ENCODE measurements around the gene KCNN3. TPM values are rescaled to one million over a fixed set of nuclear protein-coding genes. Genes with fewer than 3 reads are reported as not detected.
A peak's percentile ranks its signal among the peaks of the same experiment; 100 is the strongest.

Gene KCNN3
- total RNA-seq, 1 experiment from 2014 or later = 0.07 TPM

- Mint-ChIP-seq H3K27ac (ENCODE audit: low read depth, unreplicated experiment) (no peak overlapping the region), H3K4me3 (ENCODE audit: unreplicated experiment) (no peak overlapping the region), H3K9me3 (ENCODE audit: unreplicated experiment) (no peaks in the 10 kb centered on the region), H3K27me3 (ENCODE audit: insufficient read depth, unreplicated experiment) (peaks cover 84% of the 10 kb centered on the region), H3K4me1 (ENCODE audit: insufficient read depth, unreplicated experiment) (no peaks in the 10 kb centered on the region), H3K36me3 (ENCODE audit: insufficient read depth, unreplicated experiment) (no peaks in the 10 kb centered on the region)
- ChIA-PET POLR2A (interaction anchor here (0.7 to 1.0 kb wide), 2 partner anchors 10 to 103 kb away, joined by 3 read pairs; no protein-coding TSS in a partner anchor), CTCF (interaction anchor here (0.5 to 0.6 kb wide), 2 partner anchors 14 to 878 kb away, joined by 3 read pairs; no protein-coding TSS in a partner anchor)
- no peak for TF ChIP-seq CTCF (IDR thresholded peaks at IDR 0.05; ENCODE audit: unreplicated experiment)
- intact Hi-C loops (cut with micrococcal nuclease) = no loop called here
- DNase-seq (ENCODE audit: unreplicated experiment) = no peak
- no TSS peak for BruUV-seq (replicated peaks)
Measured at GRCh38 chr1:154707901-154708463, 162.1 kb downstream of the KCNN3 start.

GRCh38 chr1:154706851-154707250, 163.2 kb downstream of the KCNN3 start:
- DNase-seq (ENCODE audit: unreplicated experiment) = no peak
- no peaks in the 10 kb centered on the region for H3K9me3 Mint-ChIP-seq (ENCODE audit: unreplicated experiment)
- peaks cover 81% of the 10 kb centered on the region for H3K27me3 Mint-ChIP-seq (ENCODE audit: insufficient read depth, unreplicated experiment)
- intact Hi-C loops (cut with micrococcal nuclease) = no loop called here
- no peak for TF ChIP-seq CTCF (IDR thresholded peaks at IDR 0.05; ENCODE audit: unreplicated experiment)
- no TSS peak for BruUV-seq (replicated peaks)
- ChIA-PET CTCF (interaction anchor here (0.6 kb wide), 2 partner anchors 147 to 338 kb away, joined by 3 read pairs; no protein-coding TSS in a partner anchor), POLR2A (no interaction called here)
- no peak overlapping the region for H3K4me3 Mint-ChIP-seq (ENCODE audit: unreplicated experiment)
- no peaks in the 10 kb centered on the region for H3K4me1 Mint-ChIP-seq (ENCODE audit: insufficient read depth, unreplicated experiment)
- no peak overlapping the region for H3K27ac Mint-ChIP-seq (ENCODE audit: low read depth, unreplicated experiment)
- no peaks in the 10 kb centered on the region for H3K36me3 Mint-ChIP-seq (ENCODE audit: insufficient read depth, unreplicated experiment)

GRCh38 chr1:154705544-154705943, 164.5 kb downstream of the KCNN3 start:
- ChIA-PET POLR2A (interaction anchor here (1.2 kb wide), 1 partner anchor 22 kb away, joined by 3 read pairs; no protein-coding TSS in a partner anchor), CTCF (interaction anchor here (0.5 kb wide), 1 partner anchor 60 kb away, joined by 6 read pairs; no protein-coding TSS in a partner anchor)
- Mint-ChIP-seq H3K27ac (ENCODE audit: low read depth, unreplicated experiment) (no peak overlapping the region), H3K4me3 (ENCODE audit: unreplicated experiment) (no peak overlapping the region), H3K9me3 (ENCODE audit: unreplicated experiment) (no peaks in the 10 kb centered on the region), H3K27me3 (ENCODE audit: insufficient read depth, unreplicated experiment) (peaks cover 87% of the 10 kb centered on the region), H3K36me3 (ENCODE audit: insufficient read depth, unreplicated experiment) (no peaks in the 10 kb centered on the region), H3K4me1 (ENCODE audit: insufficient read depth, unreplicated experiment) (no peaks in the 10 kb centered on the region)
- intact Hi-C loops (cut with micrococcal nuclease) = no loop called here
- no TSS peak for BruUV-seq (replicated peaks)
- DNase-seq (ENCODE audit: unreplicated experiment) = no peak
- TF ChIP-seq CTCF (IDR thresholded peaks at IDR 0.05; ENCODE audit: unreplicated experiment) = no peak

GRCh38 chr1:154703170-154703569, 166.9 kb downstream of the KCNN3 start:
- intact Hi-C loops (cut with micrococcal nuclease) = no loop called here
- CTCF ChIA-PET = no interaction called here
- Mint-ChIP-seq H3K27me3 (ENCODE audit: insufficient read depth, unreplicated experiment) (peaks cover 79% of the 10 kb centered on the region), H3K4me3 (ENCODE audit: unreplicated experiment) (no peak overlapping the region), H3K9me3 (ENCODE audit: unreplicated experiment) (no peaks in the 10 kb centered on the region), H3K36me3 (ENCODE audit: insufficient read depth, unreplicated experiment) (no peaks in the 10 kb centered on the region), H3K27ac (ENCODE audit: low read depth, unreplicated experiment) (no peak overlapping the region), H3K4me1 (ENCODE audit: insufficient read depth, unreplicated experiment) (no peaks in the 10 kb centered on the region)
- no TSS peak for BruUV-seq (replicated peaks)
- POLR2A ChIA-PET = interaction anchor here (1.5 kb wide), 1 partner anchor 9 kb away, joined by 4 read pairs; no protein-coding TSS in a partner anchor
- TF ChIP-seq CTCF (IDR thresholded peaks at IDR 0.05; ENCODE audit: unreplicated experiment) = no peak
- DNase-seq (ENCODE audit: unreplicated experiment) = peak; percentile 21
